Measurements from ENCODE around the gene FAM78A. TPM values are rescaled to one million over a fixed set of nuclear protein-coding genes. Genes with fewer than 3 reads are reported as not detected.

FAM78A gene
- total and polyA plus RNA-seq, 9 donors: 0.60 to 9.4 (median 2.3) TPM

DNA sequence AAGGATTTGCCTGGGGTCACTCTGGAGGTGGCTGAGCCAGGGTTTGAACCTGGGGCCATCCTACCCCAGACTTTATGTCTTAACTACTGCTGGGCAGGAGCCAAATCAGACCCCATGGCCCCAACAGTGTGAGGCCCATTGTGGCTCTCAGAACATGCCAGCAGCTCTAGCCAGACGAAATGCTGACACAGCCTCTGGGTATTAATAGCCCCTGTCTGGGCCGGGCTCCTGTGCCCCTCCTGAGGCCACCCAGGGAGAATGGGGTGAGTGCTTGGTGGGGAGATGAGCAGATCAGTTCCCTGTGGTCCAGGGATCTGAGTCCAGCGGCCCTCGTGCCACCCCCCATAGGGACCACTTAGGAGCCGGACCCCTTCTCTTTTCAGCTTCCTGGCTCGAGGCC lies 11.0 kb upstream of the FAM78A start:
- no peak for DNase-seq
- no peaks in the 10 kb centered on the region for H3K27me3 ChIP-seq
- no peak overlapping the region for H3K4me3 ChIP-seq
- H3K4me1 ChIP-seq (ENCODE audit: insufficient read depth): peaks cover 11% of the 10 kb centered on the region
- intact Hi-C loops (cut with DNase I): no loop called here
- TF ChIP-seq POLR2A (IDR thresholded peaks at IDR 0.05) (no peak), EP300 (IDR thresholded peaks at IDR 0.05) (no peak)
- TF ChIP-seq, protein P1, sequence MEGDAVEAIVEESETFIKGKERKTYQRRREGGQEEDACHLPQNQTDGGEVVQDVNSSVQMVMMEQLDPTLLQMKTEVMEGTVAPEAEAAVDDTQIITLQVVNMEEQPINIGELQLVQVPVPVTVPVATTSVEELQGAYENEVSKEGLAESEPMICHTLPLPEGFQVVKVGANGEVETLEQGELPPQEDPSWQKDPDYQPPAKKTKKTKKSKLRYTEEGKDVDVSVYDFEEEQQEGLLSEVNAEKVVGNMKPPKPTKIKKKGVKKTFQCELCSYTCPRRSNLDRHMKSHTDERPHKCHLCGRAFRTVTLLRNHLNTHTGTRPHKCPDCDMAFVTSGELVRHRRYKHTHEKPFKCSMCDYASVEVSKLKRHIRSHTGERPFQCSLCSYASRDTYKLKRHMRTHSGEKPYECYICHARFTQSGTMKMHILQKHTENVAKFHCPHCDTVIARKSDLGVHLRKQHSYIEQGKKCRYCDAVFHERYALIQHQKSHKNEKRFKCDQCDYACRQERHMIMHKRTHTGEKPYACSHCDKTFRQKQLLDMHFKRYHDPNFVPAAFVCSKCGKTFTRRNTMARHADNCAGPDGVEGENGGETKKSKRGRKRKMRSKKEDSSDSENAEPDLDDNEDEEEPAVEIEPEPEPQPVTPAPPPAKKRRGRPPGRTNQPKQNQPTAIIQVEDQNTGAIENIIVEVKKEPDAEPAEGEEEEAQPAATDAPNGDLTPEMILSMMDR (IDR thresholded peaks at IDR 0.05): no peak
- H3K36me3 ChIP-seq: no peaks in the 10 kb centered on the region
- 85 to 87% (median 86%) methylated on average over 6 of the region's 6 CpGs for WGBS, 3 donors
- no peak overlapping the region for H3K27ac ChIP-seq
- no peaks in the 10 kb centered on the region for H3K9me3 ChIP-seq

- H3K4me1 ChIP-seq (ENCODE audit: insufficient read depth): peaks cover 2% of the 10 kb centered on the region
- 90 to 93% (median 91%) methylated on average over 6 of the region's 6 CpGs for WGBS, 3 donors
- intact Hi-C loops (cut with DNase I): no loop called here
- no peaks in the 10 kb centered on the region for H3K9me3 ChIP-seq
- H3K4me3 ChIP-seq: no peak overlapping the region
- H3K27me3 ChIP-seq: no peaks in the 10 kb centered on the region
- no peak for TF ChIP-seq POLR2A (IDR thresholded peaks at IDR 0.05)
- TF ChIP-seq, protein P1 (IDR thresholded peaks at IDR 0.05): no peak
- no peak for TF ChIP-seq EP300 (IDR thresholded peaks at IDR 0.05)
- H3K36me3 ChIP-seq: no peaks in the 10 kb centered on the region
- no peak for DNase-seq
- H3K27ac ChIP-seq: no peak overlapping the region
Measured at GRCh38 chr9:131284856-131285255, 8.5 kb upstream of the FAM78A start.

GRCh38 chr9:131282688-131283422 lies 6.5 kb upstream of the FAM78A start:
- WGBS, 3 donors: 1 to 3% (median 2%) methylated on average over 29 to 61 of the region's 61 CpGs
- DNase-seq: no peak
- Histone ChIP-seq H3K4me1 (ENCODE audit: insufficient read depth) (no peaks in the 10 kb centered on the region), H3K27me3 (no peaks in the 10 kb centered on the region), H3K36me3 (no peaks in the 10 kb centered on the region), H3K9me3 (no peaks in the 10 kb centered on the region), H3K4me3 (no peak overlapping the region), H3K27ac (no peak overlapping the region)
- intact Hi-C loops (cut with DNase I): no loop called here
- no peak for TF ChIP-seq POLR2A (IDR thresholded peaks at IDR 0.05)
- TF ChIP-seq EP300 (IDR thresholded peaks at IDR 0.05): no peak
- TF ChIP-seq, protein P1 (IDR thresholded peaks at IDR 0.05): no peak

DNA sequence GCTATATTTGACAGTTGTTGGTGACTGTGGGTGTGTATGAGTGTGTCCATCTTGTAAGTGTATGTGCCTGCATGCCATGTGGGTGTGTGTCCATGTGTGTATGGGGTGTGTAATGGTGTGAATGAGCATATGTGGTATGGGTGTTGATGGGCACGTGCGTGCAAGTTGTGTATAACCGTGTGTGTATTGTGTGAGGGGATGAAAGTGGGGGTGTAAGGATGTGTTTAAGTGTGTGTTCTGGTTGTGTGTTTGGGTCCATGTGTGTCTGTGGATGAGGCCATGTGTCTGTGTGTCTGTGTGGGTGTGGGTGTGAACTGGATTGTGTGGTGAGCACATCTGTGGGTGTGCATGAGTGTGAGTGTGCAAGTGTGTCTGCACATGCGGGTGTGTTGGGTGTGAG lies 5.9 kb upstream of the FAM78A start:
- H3K4me3 ChIP-seq: no peak overlapping the region
- intact Hi-C loops (cut with DNase I): no loop called here
- TF ChIP-seq, protein P1 (IDR thresholded peaks at IDR 0.05): no peak
- TF ChIP-seq POLR2A (IDR thresholded peaks at IDR 0.05) (no peak), EP300 (IDR thresholded peaks at IDR 0.05) (no peak)

More for the DNA sequence above, 5.9 kb upstream of the FAM78A start:
- no peaks in the 10 kb centered on the region for H3K4me1 ChIP-seq (ENCODE audit: insufficient read depth)
- H3K27me3 ChIP-seq: no peaks in the 10 kb centered on the region
- H3K27ac ChIP-seq: no peak overlapping the region
- 65 to 77% (median 69%) methylated on average over 4 of the region's 4 CpGs for WGBS, 3 donors
- H3K9me3 ChIP-seq: no peaks in the 10 kb centered on the region
- no peaks in the 10 kb centered on the region for H3K36me3 ChIP-seq
- DNase-seq: no peak

Data from ovary (tissue), 9 donors.